Stimulated activated CD4-positive, alpha-beta T cell treated with anti-CD3 and anti-CD28 coated beads, Interleukin-4, amount 100 ng/mL, for 24 hours (primary cell): ENCODE results near the gene M1AP.

Experiments used
- DNase-seq: peaks from one replicate; pipeline ENCODE4 v3.0.0-alpha.2; 2020

The M1AP gene

DNA sequence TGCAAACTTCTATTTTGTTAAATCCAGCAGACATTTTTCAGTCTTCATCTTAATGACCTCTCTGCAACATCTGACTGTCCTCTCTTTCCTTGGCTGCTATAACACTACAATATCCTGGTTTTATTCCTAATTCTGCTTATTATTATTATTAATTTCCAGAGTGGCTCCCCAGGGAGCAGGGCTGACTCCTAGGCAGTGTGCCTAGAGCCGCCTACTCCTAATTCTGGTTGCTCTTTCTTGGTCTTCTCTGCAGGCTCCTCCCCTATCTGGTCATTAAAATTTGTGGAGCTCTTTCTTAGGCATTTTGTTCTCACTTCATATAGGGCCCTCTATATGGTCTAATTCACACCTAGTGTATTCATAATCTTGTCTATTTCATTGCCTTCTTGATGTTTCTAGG lies 105.2 kb downstream of the M1AP start:
- DNase-seq: no peak

DNA sequence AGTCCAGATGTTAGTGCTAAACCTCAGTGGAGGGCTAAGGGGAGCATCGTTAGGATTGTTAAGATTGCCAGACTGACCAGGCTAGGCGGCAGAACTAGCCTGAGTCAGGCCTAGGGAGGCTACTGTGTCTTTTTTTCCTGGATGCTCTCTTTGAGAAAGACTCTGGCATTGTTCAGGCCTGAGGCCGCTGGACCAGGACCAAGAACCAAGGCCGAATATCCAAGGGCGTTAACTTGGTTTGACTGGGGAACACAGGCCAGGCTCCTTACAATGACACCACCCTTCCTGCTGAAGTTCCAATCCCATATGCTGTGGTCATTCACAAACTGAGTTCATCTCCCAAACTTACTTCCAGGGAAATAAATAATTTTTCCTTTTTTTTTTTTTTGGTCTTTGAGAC lies 107.8 kb downstream of the M1AP start:
- no peak for DNase-seq

DNA sequence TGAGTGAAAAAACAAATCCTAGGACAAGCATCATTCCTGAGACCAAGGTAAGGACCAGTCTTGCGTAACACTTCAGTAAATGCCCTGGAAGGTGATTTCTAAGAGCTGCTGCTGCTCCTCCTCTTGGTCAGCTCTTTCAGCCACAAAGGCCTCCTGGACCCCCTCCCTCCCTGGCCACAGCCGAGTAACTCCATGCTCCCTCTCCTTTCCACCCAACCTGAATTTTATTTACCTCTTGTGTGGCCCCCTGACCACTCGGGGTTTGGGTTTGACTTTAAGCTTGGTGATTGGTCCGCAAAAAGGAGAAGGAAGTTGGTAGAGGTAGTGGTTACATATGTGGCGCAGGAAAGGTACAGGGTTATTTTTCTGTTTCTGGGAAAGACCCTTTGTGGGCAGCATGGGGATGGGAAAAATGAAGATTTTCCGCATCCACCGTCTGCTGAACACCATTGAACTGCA lies 109.2 kb downstream of the M1AP start:
- DNase-seq: no peak

DNA sequence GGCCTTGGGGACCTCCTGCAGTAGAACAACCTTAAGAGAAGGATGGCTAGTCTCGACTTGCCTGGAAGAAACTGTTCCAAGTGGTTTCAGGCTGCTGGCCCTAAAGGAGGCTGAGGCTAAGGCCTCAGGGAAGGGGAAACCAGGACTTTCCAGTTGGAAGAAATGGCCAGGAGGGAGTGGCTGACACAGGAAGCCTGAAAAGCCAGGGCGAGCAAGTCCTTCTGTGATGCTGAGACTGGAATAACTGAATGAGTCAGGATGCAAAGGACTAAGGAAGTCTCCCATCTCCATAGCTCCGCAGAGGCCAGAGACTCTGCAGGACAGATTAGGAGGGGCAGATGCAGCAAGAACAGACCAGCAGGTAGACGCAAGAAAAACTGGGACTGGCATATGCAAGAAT lies 111.0 kb downstream of the M1AP start:
- no peak for DNase-seq

DNA sequence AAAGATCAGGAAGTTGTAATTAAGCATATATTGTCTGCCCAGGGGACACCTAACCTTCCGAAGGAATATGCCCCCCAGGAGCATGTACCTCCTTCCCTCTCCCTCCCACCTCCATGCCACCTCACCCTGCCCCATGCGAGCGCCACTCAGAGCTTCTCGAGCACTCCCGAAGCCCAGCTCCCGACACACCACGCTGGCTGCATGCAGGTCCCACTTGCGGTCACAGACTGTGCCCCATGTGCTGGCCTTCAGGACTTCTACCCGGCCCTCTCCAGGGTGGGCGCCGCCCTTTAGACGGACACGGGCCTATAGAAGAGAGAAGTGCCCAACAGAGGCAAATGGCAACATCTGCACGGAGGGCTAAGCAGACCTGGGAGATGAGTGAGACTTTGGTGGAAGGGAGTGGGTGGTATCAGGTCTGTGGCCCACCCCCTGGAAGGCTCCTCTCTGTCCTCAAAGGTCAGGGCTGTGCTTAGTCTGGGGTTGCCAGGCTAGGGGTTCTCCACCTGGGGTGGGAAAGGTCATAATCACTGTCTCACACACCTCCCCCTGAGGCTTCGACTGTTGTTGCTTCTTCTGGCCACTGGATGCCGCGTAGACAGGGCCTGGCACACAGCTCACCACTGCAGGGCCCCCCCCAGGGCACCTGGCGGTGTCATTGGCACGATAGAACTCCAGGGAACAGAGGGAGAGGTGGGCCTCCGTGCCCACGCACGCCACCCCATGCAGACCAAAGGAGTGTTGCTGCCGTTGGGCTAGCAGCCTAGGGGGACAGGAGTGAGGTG lies 111.8 kb downstream of the M1AP start:
- DNase-seq: no peak

DNA sequence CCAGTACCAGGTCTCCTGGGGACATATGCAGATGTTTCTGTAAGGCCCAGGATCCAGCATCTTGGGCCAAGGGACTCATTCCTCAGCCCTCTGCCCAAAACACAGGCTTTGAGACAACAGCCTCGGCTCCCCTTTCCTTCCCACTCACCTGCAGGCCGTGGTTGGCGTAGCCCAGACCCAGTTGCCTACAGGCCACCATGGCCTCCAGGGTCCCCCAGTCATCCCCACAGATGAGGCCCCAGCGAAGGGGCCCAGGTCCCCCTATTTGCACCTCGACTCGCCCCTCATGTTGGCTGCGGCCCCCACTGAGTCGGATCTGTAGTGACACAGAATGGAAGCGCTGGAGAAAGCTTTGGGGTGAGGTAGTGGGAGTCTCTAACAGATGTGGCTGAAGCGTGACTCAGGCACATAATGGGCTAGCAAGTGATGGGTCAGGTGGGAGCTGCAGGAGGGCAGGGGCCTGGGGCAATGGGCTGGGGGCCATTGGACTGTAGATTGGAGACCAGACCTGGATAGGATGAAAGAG lies 112.6 kb downstream of the M1AP start:
- no peak for DNase-seq

DNA sequence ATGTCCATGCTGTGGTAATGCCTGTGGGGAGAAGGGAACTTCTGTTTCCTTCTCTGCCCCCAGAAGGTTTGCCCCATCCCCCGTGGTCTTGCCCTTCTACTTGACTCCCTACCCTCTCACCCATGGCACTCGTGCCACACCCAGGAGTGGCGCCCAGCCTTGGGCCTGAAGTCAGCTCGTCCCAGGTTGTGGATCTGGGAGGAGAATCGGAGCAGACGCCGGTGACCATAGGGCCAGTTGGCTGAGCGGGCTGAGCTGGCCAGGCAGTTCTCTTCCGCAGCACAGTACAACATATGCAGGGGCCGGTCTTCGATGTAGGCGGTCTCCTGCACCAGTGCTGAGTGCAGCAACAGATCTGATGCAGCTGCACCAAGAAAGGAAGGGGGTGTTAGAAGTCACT lies 113.7 kb downstream of the M1AP start:
- no peak for DNase-seq

DNA sequence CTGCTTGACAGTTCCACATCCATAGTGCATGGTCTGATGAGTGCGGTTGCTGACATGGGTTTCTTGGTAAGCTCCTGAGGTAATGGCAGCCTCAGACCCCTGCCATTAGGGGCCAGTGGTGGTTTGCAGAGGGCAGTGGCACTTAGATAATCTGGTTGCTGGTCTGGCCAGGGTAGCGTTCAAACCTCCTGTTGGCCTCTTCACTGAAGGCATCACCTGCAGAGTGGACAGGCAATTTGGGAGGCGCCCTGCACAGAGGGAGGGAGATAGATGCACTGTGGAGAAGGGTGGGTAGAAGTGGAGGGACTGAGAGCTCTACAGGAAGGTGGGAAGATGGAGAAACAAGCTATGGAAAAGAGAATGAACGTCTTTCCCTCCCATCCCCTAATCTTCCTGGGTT lies 114.7 kb downstream of the M1AP start:
- DNase-seq: no peak

DNA sequence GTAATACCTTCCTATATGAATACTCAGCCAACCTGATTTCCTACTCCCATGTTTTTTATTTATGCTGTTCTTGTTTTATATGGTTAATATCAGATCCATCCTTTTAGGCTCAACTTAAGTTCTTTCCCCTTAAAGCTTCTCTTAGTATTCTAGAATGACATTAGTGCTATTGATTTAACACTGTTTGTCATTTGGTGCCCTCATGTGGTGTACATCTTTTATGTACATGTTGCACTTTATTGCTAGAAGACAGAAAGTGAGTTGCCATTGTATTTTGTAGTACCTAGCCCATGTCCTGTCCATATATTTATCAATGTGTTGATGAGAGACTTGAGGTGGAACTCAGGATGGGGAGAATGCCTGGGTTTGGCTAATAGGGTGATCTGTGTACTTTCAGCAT lies 115.9 kb downstream of the M1AP start:
- DNase-seq: no peak

DNA sequence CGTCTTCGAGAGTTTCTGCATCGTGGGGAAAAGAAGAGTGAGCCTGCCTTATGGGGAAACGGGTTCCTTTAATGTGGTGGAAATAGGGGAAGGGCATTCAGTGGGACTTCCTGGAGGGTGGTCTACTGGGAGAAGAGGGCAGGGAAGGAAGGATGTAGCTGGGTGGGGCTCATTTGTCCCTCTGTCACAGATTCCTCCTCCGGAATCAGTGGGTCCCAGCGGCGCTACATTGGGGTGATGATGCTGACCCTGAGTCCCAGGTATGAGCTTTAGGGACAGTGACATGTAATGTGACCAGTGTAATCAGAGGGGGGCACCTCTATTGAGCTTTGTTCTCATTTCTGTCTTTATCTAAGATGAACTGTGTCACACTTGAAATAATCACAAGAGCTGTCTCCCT lies 116.5 kb downstream of the M1AP start:
- no peak for DNase-seq

DNA sequence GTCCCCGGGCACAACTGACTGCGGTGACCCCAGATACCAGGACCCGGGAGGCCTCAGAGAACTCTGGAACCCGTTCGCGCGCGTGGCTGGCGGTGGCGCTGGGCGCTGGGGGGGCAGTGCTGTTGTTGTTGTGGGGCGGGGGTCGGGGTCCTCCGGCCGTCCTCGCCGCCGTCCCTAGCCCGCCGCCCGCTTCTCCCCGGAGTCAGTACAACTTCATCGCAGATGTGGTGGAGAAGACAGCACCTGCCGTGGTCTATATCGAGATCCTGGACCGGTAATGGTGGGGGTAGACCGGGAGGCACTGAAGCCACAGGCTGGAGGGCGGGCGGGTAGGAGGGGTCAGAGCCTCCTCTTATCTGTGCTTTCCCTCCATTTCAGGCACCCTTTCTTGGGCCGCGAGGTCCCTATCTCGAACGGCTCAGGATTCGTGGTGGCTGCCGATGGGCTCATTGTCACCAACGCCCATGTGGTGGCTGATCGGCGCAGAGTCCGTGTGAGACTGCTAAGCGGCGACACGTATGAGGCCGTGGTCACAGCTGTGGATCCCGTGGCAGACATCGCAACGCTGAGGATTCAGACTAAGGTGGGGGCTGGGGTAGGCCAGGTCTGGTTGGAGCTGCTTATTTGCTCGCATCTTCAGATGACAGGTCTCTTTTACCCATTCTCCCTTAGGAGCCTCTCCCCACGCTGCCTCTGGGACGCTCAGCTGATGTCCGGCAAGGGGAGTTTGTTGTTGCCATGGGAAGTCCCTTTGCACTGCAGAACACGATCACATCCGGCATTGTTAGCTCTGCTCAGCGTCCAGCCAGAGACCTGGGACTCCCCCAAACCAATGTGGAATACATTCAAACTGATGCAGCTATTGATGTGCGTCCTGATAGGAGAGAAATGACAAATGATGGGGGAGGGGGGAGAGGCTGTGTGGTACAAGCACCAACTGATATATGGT lies 117.6 kb downstream of the M1AP start:
- peak; percentile 44 for DNase-seq

DNA sequence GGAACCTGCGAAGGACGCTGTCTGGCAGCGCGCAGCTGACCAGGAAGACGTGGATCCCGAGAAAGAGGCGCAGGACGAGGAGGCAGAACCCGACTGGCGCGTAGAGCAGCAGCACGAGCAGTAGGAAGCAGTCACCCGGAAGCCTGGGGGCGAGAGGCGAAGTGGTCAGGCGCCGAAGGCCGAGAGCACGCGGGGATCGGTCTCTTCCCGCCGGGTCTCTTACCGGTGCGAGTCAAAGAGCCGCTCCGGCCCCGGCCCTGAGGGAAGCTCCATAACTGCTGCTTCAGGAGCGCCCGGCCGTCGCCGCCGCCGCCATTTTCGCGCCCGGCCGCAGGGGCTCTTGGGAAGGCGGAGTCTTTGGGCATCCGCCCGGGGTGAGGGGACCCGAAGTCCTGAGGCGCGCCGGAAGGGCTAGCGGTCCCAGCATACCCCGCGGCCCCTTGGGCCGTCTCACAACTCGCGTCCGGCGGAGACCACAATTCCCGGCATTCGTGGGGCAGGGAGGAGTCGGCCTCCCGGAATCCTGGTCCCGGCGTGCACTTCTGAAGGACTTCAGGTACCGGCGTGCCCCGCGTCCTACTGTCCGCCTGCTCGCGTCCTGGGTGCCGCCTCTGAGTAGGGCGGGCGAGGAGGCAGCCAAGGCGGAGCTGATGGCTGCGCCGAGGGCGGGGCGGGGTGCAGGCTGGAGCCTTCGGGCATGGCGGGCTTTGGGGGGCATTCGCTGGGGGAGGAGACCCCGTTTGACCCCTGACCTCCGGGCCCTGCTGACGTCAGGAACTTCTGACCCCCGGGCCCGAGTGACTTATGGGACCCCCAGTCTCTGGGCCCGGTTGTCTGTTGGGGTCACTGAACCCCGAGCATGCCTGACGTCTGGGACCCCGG lies 118.5 kb downstream of the M1AP start, which contains the start of the genes AUP1 and HTRA2:
Gene AUP1, minus strand, starts transcription at position 350 of the 882 bp plus-strand sequence. Its CDS starts 77 bp downstream, at position 273.
Gene HTRA2, plus strand, starts transcription at position 577 of the 882 bp plus-strand sequence. Its CDS starts 74 bp downstream, at position 651.
- DNase-seq: peak; percentile 94

DNA sequence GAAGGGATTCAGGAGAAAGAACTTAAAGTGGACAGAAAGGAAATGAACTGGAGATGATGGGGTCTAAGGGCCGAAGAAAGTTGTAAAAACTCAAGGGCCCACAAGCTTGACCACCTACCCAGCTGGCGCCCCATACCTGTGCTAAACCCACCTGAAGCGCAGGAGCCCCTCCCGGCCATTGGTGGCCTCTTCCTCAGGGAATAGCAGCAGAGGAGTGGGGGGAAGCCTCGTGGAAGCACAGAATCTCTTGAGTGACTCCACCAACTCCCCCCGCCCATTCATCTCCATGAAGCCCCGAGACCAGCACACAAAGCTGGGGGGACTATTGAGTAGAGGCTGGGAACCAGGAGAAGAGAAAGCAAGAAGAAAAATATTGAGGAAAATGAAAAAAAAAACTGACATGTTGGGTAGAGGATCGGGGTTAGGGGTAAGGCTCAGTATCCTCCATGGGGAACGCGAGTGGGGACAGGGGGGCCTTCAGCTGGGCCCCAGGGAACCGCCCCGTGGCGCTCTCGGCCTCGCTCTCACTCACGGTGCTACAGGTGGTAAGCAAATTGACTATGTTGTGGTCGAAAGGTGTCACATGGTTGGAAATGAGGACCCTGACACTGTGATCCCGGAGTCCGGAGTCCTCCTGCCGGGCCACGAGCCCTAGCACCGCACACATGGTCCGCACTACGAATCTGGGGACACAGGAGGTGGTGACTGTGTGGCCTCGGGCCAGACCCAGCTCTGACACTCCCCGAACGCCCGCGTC lies 119.4 kb downstream of the M1AP start:
- DNase-seq: no peak

DNA sequence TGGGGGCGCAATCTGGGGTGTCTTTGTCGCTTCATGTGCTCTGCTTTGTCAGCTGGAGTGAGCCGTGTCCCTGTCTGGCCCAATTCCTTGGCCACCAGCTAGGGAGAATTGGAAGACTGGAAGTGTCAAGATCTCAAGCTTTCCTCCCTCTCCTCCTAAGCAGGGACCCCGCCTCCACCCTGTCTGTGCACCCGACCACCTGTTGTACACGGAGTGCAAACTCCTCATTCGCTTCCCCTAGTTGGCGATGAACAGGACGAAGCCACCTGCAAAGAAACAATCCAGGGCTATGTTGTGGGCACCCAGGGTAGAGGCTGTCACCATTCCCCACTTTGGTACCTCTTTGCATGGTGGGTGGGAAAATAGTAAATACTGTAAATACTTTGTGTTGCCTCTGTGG lies 120.4 kb downstream of the M1AP start:
- DNase-seq: no peak

DNA sequence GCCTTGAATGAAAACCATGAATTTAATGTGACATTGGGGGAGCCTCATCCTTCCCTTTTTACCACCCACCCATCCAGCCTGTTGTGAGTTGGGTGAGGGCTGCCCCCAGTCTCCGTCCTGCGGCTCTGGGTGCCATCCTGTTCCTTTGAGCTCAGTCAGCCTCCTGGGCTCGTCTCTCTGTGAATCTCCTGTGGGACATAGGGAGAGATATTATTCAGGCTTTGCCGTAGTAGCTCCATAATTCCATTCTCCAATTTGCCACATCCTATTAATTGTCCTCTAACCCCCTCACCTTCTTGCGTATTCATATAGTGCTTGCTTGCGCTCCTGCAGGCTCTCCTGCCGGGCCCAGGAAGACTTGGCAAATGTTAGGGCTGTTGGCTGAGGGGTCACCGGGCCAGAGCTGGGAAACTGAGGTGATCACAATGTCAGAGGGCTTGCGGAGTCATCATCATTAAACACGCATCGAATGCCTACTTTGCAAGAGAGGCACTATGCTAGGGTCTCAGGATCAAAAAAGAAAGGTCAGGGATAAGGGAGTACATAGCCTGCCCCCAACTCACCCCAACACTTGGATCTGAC lies 121.4 kb downstream of the M1AP start:
- DNase-seq: no peak

DNA sequence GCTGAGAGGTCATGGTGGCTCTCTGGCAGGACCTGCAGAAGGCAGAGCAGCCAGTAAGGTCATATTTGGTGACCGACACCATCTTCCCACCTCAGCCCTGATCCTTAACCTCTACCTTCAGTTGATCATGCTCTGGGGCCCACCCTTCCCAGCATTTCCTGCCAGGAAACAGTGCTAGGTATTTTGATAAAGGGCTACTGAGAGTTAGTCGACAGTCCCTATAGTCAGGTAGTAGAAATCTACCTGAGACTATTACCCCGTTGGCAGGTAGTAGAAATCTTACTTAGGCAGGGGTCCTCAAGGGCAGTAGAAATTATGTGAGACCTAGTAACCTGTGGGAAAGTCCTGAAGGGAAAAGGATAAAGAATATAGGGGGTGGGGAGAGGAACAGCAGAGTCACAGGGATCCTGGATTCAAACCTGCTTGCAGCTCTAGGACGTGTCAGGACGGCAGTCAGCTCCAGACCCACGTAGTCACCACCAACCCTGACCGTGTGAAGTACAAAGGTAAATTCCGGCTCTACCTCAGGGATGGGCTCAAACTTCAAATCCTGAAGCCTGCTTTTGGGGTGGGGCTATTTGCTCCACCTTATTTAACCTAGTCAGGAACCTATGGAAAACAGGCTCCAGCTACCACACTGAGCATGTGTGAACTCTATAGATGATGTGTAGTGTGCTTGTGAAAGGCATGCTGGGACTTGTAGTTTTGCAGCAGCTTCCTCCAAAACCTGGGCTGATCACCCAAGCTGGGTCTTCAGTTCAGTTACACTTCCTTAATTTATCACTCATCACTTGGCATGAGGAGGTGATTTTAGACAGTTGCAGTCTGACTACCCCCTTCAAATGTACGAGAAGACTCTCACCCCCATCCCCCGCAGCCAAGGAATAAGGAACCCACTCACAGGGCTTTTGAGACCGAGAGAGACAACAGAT lies 122.1 kb downstream of the M1AP start, which contains the start of gene DQX1:
Gene DQX1, minus strand, starts transcription at position 515 of the 932 bp plus-strand sequence. Its CDS starts 502 bp downstream, at position 13.
- DNase-seq: no peak

DNA sequence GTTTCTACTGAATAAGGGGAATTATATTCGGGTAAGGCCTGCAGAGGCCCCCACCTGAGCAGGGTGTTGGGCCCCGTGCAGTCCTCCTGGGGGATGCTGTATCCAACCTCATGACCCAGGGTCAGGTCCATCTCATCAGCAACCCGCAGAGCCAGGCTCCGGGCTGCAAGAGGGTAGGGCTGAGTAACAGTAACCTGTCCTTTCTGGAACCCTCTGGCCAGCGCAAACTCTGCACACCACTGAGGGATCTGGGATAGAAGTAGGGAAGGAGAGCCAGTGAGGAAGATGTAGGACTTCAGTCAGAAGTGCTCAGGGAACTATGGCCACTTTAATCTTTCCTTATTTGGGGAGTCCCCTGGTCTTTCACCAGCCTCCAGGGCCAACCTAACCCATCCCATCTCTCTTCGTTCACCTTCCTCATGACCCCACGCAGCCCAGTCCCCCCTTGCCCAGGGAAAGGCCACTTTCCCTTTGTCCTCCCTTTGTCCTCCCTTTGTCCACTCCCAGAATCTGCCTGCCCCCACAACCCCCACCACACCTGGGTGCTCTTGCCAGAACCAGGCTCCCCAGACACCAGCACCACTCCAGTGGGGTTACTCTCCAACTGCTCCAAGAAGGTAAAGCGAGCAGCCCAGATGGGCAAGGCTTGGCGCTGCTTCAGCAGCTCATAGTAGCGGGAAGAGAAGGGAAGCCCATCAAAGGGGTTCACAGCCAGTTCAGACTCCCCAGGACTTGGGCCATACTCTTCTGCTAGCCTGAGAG lies 123.0 kb downstream of the M1AP start:
- DNase-seq: no peak

DNA sequence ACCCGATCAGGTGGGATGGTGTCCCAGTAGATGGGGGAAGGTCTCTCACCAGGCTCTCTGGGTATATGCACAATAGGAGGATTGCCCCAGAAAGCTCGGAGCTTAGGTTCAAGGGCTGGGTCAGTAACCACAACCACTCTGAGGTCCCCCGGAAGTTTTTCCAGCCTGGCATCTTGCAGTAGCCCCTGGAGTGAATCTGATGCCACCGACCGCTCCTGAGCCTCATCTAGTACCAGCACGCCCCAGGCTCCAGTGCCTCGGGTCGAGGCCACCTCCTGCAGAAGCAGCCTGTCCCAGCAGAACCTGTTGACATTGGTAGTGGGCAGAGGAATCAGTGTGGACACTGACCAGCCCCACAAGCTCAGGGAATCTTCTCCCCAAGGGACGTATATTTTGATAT lies 124.1 kb downstream of the M1AP start:
- no peak for DNase-seq

DNA sequence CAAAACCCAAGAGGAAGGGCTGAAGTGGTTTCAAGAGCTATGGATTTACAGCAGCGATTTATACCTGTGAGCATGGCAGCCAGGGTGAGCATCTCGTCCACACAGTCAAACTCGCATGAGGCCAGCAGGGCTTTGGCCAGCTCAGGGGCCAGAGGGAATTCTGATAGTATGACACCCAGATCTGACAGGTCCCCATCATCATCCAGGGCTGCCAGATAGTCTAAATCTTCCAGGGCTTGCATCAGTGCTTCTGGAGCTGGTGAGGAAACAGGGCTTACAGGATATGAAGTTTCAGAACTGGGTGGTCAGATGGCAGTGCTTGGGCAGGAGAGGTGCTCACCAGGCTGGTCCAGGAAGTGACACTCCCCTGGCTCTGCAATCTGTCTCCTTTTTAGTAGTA lies 125.6 kb downstream of the M1AP start:
- no peak for DNase-seq
